Activated CD4-positive, alpha-beta T cell treated with anti-CD3 and anti-CD28 coated beads, Interleukin-2, amount 10 ng/mL, durations not matched to agents 24 days and 14 days (primary cell): Measurements from ENCODE around the gene RASGRF1. TPM values are rescaled to one million over a fixed set of nuclear protein-coding genes. Genes with fewer than 3 reads are reported as not detected.

Experiments used
- DNase-seq: peaks from one replicate; pipeline ENCODE4 v3.0.0; 2022
- H3K27ac Mint-ChIP-seq: one replicate; pipeline ENCODE4 v1.8.0; 2022; ENCODE audit warnings: mild to moderate bottlenecking, mixed read lengths
- H3K27me3 Mint-ChIP-seq: one replicate; pipeline ENCODE4 v1.8.0; 2022; ENCODE audit warnings: mixed read lengths
- H3K36me3 Mint-ChIP-seq: one replicate; pipeline ENCODE4 v1.8.0; 2022; ENCODE audit warnings: low read depth, mild to moderate bottlenecking, mixed read lengths
- H3K4me1 Mint-ChIP-seq: one replicate; pipeline ENCODE4 v1.8.0; 2021; ENCODE audit warnings: mixed read lengths
- H3K4me3 Mint-ChIP-seq: one replicate; pipeline ENCODE4 v1.8.0; 2022; ENCODE audit warnings: mild to moderate bottlenecking, moderate library complexity, mixed read lengths
- H3K9me3 Mint-ChIP-seq: one replicate; pipeline ENCODE4 v1.8.0; 2021; ENCODE audit warnings: mixed read lengths
- intact Hi-C: fragments of 100-400 bp; cut with micrococcal nuclease; formaldehyde crosslinking; loops from one replicate; pipeline ENCODE4 v1.15.1; 2023
- total RNA-seq: library from RNA; stranded (reverse); gene quantifications from 2 replicates; pipeline ENCODE4 v1.2.3, GENCODE V29; 2022

The RASGRF1 gene
- total RNA-seq, 1 donor from 2014 or later: not detected

DNA sequence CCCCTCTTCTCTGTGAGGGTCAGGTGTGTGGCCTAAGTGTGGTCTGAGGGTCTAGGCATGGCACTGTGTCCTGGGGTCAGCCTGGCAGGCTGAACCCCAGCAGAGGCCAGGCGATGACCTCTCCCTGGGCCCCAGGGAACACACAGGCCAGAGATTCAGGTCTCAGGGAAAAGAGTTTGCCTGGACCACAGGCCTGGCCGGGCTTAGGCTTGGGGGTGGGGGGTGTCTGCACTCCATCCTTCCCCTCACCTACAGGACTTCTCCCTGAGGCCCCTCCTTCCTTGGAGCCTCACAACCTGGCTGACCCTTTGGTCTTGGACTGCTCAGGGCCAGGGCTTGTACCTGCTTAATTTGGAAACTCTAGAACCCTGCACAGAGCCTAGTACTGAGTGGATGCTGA lies 21.8 kb downstream of the RASGRF1 start:
- H3K36me3 Mint-ChIP-seq: no peaks in the 10 kb centered on the region
- no peak overlapping the region for H3K4me3 Mint-ChIP-seq
- H3K9me3 Mint-ChIP-seq: no peaks in the 10 kb centered on the region
- H3K27ac Mint-ChIP-seq: no peak overlapping the region
- no peak for DNase-seq
- H3K27me3 Mint-ChIP-seq: peaks cover 5% of the 10 kb centered on the region
- H3K4me1 Mint-ChIP-seq: no peaks in the 10 kb centered on the region
- intact Hi-C loops: no loop called here

DNA sequence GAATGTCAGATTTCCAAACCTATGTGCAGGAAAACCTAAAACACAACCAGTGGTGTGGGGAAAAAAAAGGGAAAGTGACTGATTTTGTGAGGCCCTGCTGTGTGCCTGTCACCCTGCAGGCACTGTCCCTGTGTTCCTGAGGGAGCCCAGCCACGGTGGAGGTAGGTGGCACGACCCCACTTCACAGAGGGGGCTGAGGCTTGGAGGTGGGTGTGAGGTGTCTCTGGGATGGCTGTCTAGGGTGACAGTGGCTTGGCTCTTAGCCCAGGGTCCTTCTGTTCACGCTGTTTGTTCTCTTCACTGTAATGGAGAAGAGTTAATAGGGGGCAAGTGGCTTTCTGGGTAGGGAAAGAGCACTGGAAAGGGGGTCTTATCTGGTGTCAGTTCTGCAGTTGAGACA lies 22.6 kb downstream of the RASGRF1 start:
- no peaks in the 10 kb centered on the region for H3K36me3 Mint-ChIP-seq
- DNase-seq: no peak
- H3K4me1 Mint-ChIP-seq: no peaks in the 10 kb centered on the region
- intact Hi-C loops: no loop called here
- no peak overlapping the region for H3K4me3 Mint-ChIP-seq
- H3K27ac Mint-ChIP-seq: no peak overlapping the region
- H3K9me3 Mint-ChIP-seq: no peaks in the 10 kb centered on the region
- peaks cover 5% of the 10 kb centered on the region for H3K27me3 Mint-ChIP-seq

DNA sequence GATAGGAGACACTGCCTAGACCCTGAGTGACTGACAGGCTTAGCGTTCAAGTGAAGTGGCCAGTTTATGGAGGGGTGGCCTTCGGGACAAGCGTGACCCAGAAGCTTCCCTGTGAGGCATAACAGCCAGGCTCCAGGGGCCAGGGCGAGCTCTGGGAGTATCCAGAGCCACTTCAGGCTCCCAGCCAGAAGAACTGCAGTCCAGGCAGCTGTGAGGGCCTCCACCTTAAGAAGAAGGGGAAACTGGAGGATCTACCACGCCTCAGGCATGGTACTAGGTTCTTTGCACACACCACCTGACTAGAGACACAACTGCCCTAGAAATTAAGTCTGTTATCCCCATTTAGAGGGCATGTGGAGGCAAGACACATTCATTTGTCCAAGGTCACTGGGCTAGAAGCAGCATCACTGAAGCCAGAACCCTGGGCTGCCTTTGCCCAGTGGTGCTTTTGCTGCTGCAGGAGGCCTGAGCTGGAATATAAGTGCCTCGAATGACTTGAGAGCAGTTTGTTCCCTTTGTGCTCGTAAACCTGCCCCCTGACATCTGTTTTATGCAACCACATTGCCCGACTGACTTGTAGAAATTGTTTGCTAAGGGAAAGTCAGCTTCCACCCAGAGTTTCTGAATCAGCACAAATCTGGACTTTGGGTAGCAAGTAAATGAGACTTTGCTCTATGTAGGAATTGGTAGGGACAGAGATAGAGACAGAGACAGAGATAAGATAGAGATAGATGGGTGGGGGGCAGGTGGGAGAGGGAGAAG lies 23.3 kb downstream of the RASGRF1 start:
- no peaks in the 10 kb centered on the region for H3K36me3 Mint-ChIP-seq
- no peak overlapping the region for H3K27ac Mint-ChIP-seq
- no peak overlapping the region for H3K4me3 Mint-ChIP-seq
- no peak for DNase-seq
- no peaks in the 10 kb centered on the region for H3K4me1 Mint-ChIP-seq
- intact Hi-C loops: no loop called here
- H3K9me3 Mint-ChIP-seq: no peaks in the 10 kb centered on the region
- peaks cover 5% of the 10 kb centered on the region for H3K27me3 Mint-ChIP-seq

DNA sequence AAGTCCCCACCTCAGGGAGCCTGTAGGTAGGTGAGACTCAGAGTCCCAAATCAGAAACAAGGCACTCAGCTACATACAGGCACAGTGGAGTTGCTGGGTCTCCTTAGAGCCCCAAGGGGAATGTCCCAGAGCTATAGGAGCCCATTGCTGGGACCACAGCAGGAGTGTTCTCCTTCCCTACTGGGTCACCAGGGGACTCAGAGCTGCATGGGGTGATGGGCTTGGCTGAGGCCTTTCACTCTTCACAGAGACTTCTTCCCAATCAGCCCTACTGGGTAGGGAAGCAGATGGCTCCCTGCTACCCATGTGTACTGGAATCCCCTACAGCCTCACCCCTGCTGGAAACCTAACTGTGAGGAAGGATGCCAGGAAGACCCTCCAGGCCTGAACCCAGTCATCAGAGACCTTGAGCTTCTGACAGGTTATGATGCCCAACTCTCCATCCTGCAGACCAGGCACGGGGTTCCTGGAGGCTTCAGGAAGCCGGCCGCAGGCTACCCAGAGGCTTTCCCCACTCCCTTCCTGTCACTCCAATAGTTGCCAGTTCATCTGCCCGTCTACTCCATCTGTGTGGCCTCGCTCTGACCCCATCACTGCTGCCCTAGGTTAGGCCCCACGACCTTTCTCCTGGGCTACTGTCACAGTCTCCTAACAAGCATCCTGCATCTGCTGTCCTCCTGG lies 24.0 kb downstream of the RASGRF1 start:
- Mint-ChIP-seq H3K36me3 (no peaks in the 10 kb centered on the region), H3K4me3 (no peak overlapping the region), H3K9me3 (no peaks in the 10 kb centered on the region), H3K4me1 (no peaks in the 10 kb centered on the region), H3K27ac (no peak overlapping the region), H3K27me3 (peaks cover 6% of the 10 kb centered on the region)
- DNase-seq: no peak
- intact Hi-C loops: no loop called here

DNA sequence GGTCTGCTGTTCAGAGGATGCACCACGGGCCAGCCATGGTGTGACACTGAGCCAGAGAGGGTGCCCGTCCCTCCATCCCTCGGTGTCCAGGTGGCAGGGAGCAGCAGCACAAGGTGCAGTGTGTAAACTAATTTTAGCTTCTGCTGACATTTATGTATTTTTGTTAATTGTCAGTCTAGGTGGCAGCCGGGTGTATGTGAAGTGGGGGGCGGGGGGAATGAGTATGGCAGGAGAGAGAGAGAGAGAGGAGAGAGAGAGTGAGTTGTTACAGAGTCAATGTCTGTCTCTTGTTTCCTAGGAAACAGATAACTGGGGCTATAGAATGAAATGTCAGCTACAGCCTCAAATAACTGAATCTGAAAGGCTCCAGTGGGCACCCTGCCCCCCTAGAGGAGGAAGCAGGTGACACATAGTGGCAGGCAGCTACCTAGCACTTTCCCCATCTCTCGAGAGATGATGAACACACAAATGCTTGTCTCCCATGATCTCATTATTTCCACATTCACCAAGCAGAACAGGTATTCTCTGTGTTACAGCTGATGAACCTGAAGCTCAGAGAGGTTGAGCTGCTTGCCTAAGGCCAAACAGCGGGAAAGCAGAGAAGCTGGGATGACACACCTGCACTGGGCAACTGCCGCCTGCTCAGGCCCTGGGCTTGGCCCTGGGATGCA lies 24.7 kb downstream of the RASGRF1 start:
- Mint-ChIP-seq H3K4me3 (no peak overlapping the region), H3K27me3 (peaks cover 9% of the 10 kb centered on the region), H3K4me1 (no peaks in the 10 kb centered on the region), H3K27ac (no peak overlapping the region), H3K36me3 (no peaks in the 10 kb centered on the region), H3K9me3 (no peaks in the 10 kb centered on the region)
- intact Hi-C loops: no loop called here
- no peak for DNase-seq

DNA sequence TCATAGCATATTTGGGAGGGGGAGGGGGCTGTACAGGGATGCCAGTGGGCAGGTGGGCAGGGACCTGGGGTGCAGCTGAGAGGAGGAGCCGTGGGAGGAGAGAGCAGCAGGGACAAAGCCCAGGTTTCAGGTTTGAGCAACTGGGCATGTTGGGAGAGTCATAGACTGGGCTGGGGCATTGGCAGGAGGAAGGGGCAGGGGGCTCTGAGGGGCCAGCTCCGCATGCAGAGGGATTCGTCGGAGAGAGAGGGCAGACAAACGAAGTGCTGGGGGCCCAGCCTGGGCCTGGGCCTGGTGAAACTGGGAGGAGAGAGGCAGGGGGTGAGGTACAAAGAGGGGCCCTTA lies 25.2 kb downstream of the RASGRF1 start:
- Mint-ChIP-seq H3K27me3 (peaks cover 11% of the 10 kb centered on the region), H3K4me3 (no peak overlapping the region), H3K27ac (no peak overlapping the region), H3K9me3 (no peaks in the 10 kb centered on the region), H3K4me1 (no peaks in the 10 kb centered on the region), H3K36me3 (no peaks in the 10 kb centered on the region)
- DNase-seq: no peak
- intact Hi-C loops: no loop called here

DNA sequence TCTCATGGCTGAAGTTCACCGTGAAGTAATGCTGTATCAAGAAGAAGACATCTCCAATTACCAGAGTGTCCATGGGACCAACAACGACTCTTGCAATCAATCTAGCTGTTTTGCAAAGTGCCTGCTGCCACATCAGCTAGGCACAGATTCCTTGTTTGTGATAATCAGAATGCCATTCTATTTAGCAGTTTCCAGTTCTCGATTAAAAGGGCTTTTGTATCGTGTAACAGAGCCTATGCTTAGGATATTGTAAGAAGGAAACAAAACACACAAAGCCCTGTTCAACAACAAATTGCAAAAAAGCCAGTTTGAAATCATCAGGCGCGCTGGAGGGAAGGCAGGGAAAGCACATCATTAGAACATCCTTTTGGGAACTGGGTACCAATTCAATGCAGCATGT lies 26.1 kb downstream of the RASGRF1 start:
- Mint-ChIP-seq H3K27ac (no peak overlapping the region), H3K4me3 (no peak overlapping the region), H3K27me3 (peaks cover 11% of the 10 kb centered on the region), H3K36me3 (no peaks in the 10 kb centered on the region), H3K9me3 (no peaks in the 10 kb centered on the region), H3K4me1 (no peaks in the 10 kb centered on the region)
- intact Hi-C loops: no loop called here
- no peak for DNase-seq

DNA sequence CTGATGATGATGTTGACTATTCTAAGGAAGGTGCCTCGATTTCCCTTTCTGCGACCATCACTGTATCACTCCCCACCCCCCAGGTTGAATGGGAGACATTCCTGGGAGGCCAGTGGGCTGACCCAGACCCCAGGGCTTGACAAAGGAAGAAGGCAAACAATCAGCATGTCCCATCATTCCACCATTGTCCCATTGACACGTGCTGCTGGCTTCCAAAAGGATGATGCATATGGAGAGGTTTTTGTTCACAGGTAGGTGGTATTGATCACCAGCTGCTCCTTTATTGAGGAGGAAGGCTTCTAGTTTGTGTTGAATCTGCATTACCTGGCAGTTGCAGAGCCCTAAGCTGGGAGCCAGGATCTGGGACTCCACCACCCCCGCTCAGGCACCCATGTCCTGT lies 30.4 kb downstream of the RASGRF1 start:
- Mint-ChIP-seq H3K36me3 (no peaks in the 10 kb centered on the region), H3K4me3 (no peak overlapping the region), H3K4me1 (no peaks in the 10 kb centered on the region), H3K9me3 (no peaks in the 10 kb centered on the region), H3K27me3 (peaks cover 13% of the 10 kb centered on the region), H3K27ac (no peak overlapping the region)
- DNase-seq: no peak
- intact Hi-C loops: no loop called here

DNA sequence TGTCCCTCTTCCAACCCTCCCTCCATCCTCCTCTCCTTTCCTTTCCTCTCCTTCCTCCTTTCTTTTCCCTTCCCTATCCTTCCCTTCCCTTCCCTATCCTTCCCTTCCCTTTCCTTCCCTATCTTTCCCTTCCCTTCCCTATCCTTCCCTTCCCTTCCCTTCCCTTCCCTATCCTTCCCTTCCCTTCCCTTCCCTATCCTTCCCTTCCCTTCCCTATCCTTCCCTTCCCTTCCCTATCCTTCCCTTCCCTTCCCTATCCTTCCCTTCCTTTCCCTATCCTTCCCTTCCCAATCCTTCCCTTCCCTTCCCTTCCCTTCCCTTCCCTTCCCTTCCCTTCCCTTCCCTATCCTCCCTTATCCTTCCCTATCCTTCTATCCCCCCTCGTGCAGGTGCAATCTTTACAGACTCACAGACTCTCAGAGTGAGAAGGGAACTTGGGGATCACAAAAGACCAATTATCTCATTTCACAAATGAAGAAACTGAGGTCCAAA lies 31.5 kb downstream of the RASGRF1 start:
- no peak for DNase-seq
- H3K4me1 Mint-ChIP-seq: no peaks in the 10 kb centered on the region
- intact Hi-C loops: no loop called here
- no peaks in the 10 kb centered on the region for H3K9me3 Mint-ChIP-seq
- H3K27me3 Mint-ChIP-seq: peaks cover 11% of the 10 kb centered on the region
- no peak overlapping the region for H3K27ac Mint-ChIP-seq
- no peaks in the 10 kb centered on the region for H3K36me3 Mint-ChIP-seq
- H3K4me3 Mint-ChIP-seq: no peak overlapping the region

DNA sequence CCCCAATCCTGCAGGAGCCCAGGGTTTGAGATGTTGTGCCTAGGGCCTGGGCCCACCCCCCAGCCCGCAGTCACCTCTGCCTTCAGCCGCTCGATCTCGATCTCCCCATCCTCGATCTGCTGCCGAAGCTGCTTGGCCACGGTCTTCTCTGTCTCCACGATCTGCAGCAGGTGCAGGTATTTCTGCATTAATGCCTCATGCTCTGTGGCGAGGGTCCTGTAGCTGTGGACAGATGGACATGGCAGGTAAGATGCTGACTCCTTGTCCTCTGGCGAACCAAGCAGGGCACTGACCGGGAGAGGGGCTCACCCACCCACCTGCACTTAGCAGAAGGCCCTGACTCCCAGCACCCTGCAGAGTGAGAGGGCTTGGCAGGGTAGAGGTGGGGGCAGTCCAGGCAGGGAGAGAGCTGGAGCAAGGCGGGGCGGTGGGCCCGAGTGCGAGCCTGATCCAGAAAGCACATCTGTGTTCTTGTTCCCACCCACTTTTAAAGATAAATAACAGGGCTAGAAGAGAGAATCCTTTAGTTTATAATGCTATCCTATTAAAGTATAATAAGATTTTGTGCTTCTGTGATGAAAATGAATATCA lies 32.2 kb downstream of the RASGRF1 start:
- no peak for DNase-seq
- Mint-ChIP-seq H3K4me3 (no peak overlapping the region), H3K9me3 (no peaks in the 10 kb centered on the region), H3K4me1 (no peaks in the 10 kb centered on the region), H3K27me3 (peaks cover 12% of the 10 kb centered on the region), H3K27ac (no peak overlapping the region), H3K36me3 (no peaks in the 10 kb centered on the region)
- intact Hi-C loops: no loop called here

DNA sequence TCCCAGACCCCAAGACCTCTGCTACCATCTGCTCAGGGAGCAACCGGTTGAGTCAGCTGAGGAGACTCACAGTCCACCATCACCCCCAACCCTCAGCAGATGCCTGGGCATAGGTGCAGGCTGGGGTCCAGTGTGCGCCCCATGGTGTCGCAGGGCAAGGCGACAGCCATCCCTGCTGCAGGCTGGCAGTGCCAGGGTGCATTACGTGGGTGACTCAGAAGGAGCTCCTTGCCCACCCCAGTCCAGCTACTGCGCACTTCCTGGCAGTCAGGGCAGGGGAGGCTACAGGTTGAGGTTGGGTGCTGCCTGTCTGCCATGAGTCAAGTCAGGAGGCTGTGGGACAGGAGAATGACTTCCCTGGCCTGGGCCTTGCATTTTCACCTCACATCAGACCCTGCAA lies 33.5 kb downstream of the RASGRF1 start:
- Mint-ChIP-seq H3K9me3 (no peaks in the 10 kb centered on the region), H3K27me3 (peaks cover 17% of the 10 kb centered on the region), H3K4me1 (no peaks in the 10 kb centered on the region), H3K36me3 (no peaks in the 10 kb centered on the region), H3K27ac (no peak overlapping the region), H3K4me3 (no peak overlapping the region)
- intact Hi-C loops: no loop called here
- DNase-seq: no peak

DNA sequence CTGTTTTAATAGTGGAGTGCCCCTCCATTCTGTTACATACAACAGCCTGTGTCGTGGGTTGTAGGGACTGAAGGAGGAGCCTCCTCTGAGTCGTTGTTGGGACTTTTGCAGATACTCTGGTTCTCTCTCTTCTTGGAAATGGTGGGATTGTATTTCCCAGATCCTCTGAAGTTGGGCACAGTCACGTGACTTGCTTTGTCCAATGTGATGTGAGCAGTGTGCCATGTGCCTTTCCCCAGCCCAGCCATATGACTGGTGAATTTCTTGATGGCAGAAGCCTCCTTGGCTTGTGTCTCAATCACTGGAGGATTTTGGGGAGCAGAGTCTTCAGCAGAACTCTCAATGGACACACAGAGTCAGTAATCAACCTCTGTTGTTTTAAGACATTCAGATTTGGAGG lies 36.2 kb downstream of the RASGRF1 start:
- H3K4me3 Mint-ChIP-seq: no peak overlapping the region
- H3K4me1 Mint-ChIP-seq: no peaks in the 10 kb centered on the region
- H3K27me3 Mint-ChIP-seq: peaks cover 11% of the 10 kb centered on the region
- H3K27ac Mint-ChIP-seq: no peak overlapping the region
- DNase-seq: no peak
- intact Hi-C loops: no loop called here
- H3K9me3 Mint-ChIP-seq: no peaks in the 10 kb centered on the region
- H3K36me3 Mint-ChIP-seq: no peaks in the 10 kb centered on the region

DNA sequence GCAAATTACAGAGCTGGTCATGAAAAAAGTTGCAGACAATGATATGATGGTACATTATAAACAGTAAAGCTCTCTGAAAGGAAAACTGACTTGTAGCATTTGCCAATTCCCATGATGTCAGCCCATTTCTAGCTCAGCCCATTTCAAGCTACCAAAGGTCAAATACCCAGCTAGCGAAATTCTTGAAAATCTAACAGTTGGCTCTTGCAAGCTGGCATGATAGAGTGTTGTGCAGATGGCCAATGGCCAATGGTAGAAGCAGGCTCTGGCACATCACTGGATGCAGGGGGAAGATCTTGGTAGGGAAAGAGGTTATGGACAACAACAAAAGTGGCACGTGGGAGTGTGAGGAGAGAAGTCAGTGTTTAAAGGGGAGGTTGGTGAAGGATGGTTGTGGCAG lies 36.7 kb downstream of the RASGRF1 start:
- no peaks in the 10 kb centered on the region for H3K36me3 Mint-ChIP-seq
- H3K9me3 Mint-ChIP-seq: no peaks in the 10 kb centered on the region
- H3K27ac Mint-ChIP-seq: no peak overlapping the region
- peaks cover 11% of the 10 kb centered on the region for H3K27me3 Mint-ChIP-seq
- intact Hi-C loops: no loop called here
- H3K4me3 Mint-ChIP-seq: no peak overlapping the region
- no peak for DNase-seq
- no peaks in the 10 kb centered on the region for H3K4me1 Mint-ChIP-seq
